Measurements from ENCODE around the gene CXorf49B.
"Not testable (repeated sequence)": the region's sequence is repeated elsewhere in the genome, so short reads cannot be mapped to it uniquely, and the experiment has no call there.

CXorf49B gene

GRCh38 chrX:71763049-71763448 lies at the start of gene CXorf49B:
TSS of gene CXorf49B (plus strand) at chrX:71763349. CDS start at chrX:71763424, 75 bp downstream.
- H3K4me3 ChIP-seq (ENCODE audit: low read length), result not testable (repeated sequence)

GRCh38 chrX:71714064-71714463 lies 49.1 kb upstream of the CXorf49B start:
- H3K4me3 ChIP-seq (ENCODE audit: low read length), result not testable (repeated sequence)

- not testable (repeated sequence) for H3K4me3 ChIP-seq (ENCODE audit: low read length)
Observed at GRCh38 chrX:71715551-71715950, 47.6 kb upstream of the CXorf49B start.

- not testable (repeated sequence) for H3K4me3 ChIP-seq (ENCODE audit: low read length)
Observed at GRCh38 chrX:71716323-71716722, 46.8 kb upstream of the CXorf49B start.

- not testable (repeated sequence) for H3K4me3 ChIP-seq (ENCODE audit: low read length)
Observed at GRCh38 chrX:71718185-71718584, 45.0 kb upstream of the CXorf49B start, which contains the start of gene CXorf49. TSS of gene CXorf49 (minus strand) at chrX:71718285. CDS start at chrX:71718151, 134 bp downstream.

- not testable (repeated sequence) for H3K4me3 ChIP-seq (ENCODE audit: low read length)
Observed at GRCh38 chrX:71719195-71719594, 44.0 kb upstream of the CXorf49B start.

GRCh38 chrX:71720289-71720886 lies 42.8 kb upstream of the CXorf49B start:
- not testable (repeated sequence) for H3K4me3 ChIP-seq (ENCODE audit: low read length)

GRCh38 chrX:71760688-71761281 lies 2.4 kb upstream of the CXorf49B start:
- not testable (repeated sequence) for H3K4me3 ChIP-seq (ENCODE audit: low read length)

GRCh38 chrX:71764832-71765231 lies 1.7 kb downstream of the CXorf49B start:
- H3K4me3 ChIP-seq (ENCODE audit: low read length), result not testable (repeated sequence)

- not testable (repeated sequence) for H3K4me3 ChIP-seq (ENCODE audit: low read length)
Observed at GRCh38 chrX:71765613-71766012, 2.5 kb downstream of the CXorf49B start.

- H3K4me3 ChIP-seq (ENCODE audit: low read length), result not testable (repeated sequence)
Observed at GRCh38 chrX:71767134-71767533, 4.0 kb downstream of the CXorf49B start.

GRCh38 chrX:71778322-71778721 lies 15.2 kb downstream of the CXorf49B start:
- H3K4me3 ChIP-seq (ENCODE audit: low read length), result not testable (repeated sequence)

- H3K4me3 ChIP-seq (ENCODE audit: low read length), result not testable (repeated sequence)
Observed at GRCh38 chrX:71782225-71782949, 19.2 kb downstream of the CXorf49B start.

GRCh38 chrX:71782950-71783299 lies 19.8 kb downstream of the CXorf49B start:
- H3K4me3 ChIP-seq (ENCODE audit: low read length), result not testable (repeated sequence)

- H3K4me3 ChIP-seq (ENCODE audit: low read length), result not testable (repeated sequence)
Observed at GRCh38 chrX:71783569-71784347, 20.6 kb downstream of the CXorf49B start.

- H3K4me3 ChIP-seq (ENCODE audit: low read length), result not testable (repeated sequence)
Observed at GRCh38 chrX:71784348-71784983, 21.3 kb downstream of the CXorf49B start.

- not testable (repeated sequence) for H3K4me3 ChIP-seq (ENCODE audit: low read length)
Observed at GRCh38 chrX:71806450-71806849, 43.3 kb downstream of the CXorf49B start.

Data from GM08714 (cell line).